ENCODE measurements around the gene ZNF565. TPM values are rescaled to one million over a fixed set of nuclear protein-coding genes. Genes with fewer than 3 reads are reported as not detected.

The ZNF565 gene
- polyA plus RNA-seq, 2 of the 4 experiments (the other 2 are of a cell fraction), result 4.5 to 5.6 TPM

GRCh38 chr19:36214386-36215275 is at the start of gene ZNF565, which contains the start of gene ZNF146 (continued):
- TF ChIP-seq REST (IDR thresholded peaks at IDR 0.05), result no peak
- TF ChIP-seq MAFK (IDR thresholded peaks at IDR 0.05; ENCODE audit: partially characterized antibody), result no peak
- TF ChIP-seq RARB (CRISPR knock-in tag; IDR thresholded peaks at IDR 0.05), result no peak
- no peak for TF ChIP-seq JUNB (IDR thresholded peaks at IDR 0.05)
- TF ChIP-seq HOXA7 (CRISPR knock-in tag; IDR thresholded peaks at IDR 0.05), result no peak
- TF ChIP-seq ZFP36 (IDR thresholded peaks at IDR 0.05; ENCODE audit: borderline replicate concordance, partially characterized antibody), result peak; percentile 1
- TF ChIP-seq, protein P1, sequence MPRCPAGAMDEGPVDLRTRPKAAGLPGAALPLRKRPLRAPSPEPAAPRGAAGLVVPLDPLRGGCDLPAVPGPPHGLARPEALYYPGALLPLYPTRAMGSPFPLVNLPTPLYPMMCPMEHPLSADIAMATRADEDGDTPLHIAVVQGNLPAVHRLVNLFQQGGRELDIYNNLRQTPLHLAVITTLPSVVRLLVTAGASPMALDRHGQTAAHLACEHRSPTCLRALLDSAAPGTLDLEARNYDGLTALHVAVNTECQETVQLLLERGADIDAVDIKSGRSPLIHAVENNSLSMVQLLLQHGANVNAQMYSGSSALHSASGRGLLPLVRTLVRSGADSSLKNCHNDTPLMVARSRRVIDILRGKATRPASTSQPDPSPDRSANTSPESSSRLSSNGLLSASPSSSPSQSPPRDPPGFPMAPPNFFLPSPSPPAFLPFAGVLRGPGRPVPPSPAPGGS (IDR thresholded peaks at IDR 0.05), result peak; percentile 85
- no peak for TF ChIP-seq KDM1A (IDR thresholded peaks at IDR 0.05; ENCODE audit: low read depth)
- TF ChIP-seq BHLHE40 (IDR thresholded peaks at IDR 0.05; ENCODE audit: low read depth, low read length), result no peak
- TF ChIP-seq HDAC2 (IDR thresholded peaks at IDR 0.05), result no peak
- no peak for TF ChIP-seq EHF (CRISPR knock-in tag; IDR thresholded peaks at IDR 0.05)
- TF ChIP-seq PBX3 (IDR thresholded peaks at IDR 0.05), result no peak; the same call in none of the 2 replicates
- TF ChIP-seq HES2 (IDR thresholded peaks at IDR 0.05), result no peak
- no peak for TF ChIP-seq HOXB13 (CRISPR knock-in tag; IDR thresholded peaks at IDR 0.05; ENCODE audit: low read depth)
- TF ChIP-seq CHD2 (IDR thresholded peaks at IDR 0.05; ENCODE audit: low read length, partially characterized antibody), result peak; percentile 52
- TF ChIP-seq ZSCAN20 (CRISPR knock-in tag; IDR thresholded peaks at IDR 0.05), result no peak
- no peak for TF ChIP-seq ELK1 (IDR thresholded peaks at IDR 0.05; ENCODE audit: low read depth, low read length)
- peak; percentile 19; the same call in 1 of the 2 replicates for TF ChIP-seq RFX5 (IDR thresholded peaks at IDR 0.05)
- no peak for TF ChIP-seq POLR2AphosphoS2 (conservative IDR thresholded peaks at IDR 0.05; ENCODE audit: low read length)
- TF ChIP-seq JUN (IDR thresholded peaks at IDR 0.05), result peak; percentile 86 to 95
- TF ChIP-seq ZC3H11A (IDR thresholded peaks at IDR 0.05), result no peak
- TF ChIP-seq KDM5A (IDR thresholded peaks at IDR 0.05), result no peak
- no peak for TF ChIP-seq RNF2 (IDR thresholded peaks at IDR 0.05; ENCODE audit: borderline replicate concordance, low read depth)
- no peak for TF ChIP-seq TFCP2L1 (CRISPR knock-in tag; IDR thresholded peaks at IDR 0.05)
- TF ChIP-seq EP300 (IDR thresholded peaks at IDR 0.05), result no peak
- TF ChIP-seq, protein P2, sequence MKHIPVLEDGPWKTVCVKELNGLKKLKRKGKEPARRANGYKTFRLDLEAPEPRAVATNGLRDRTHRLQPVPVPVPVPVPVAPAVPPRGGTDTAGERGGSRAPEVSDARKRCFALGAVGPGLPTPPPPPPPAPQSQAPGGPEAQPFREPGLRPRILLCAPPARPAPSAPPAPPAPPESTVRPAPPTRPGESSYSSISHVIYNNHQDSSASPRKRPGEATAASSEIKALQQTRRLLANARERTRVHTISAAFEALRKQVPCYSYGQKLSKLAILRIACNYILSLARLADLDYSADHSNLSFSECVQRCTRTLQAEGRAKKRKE (CRISPR knock-in tag; IDR thresholded peaks at IDR 0.05; ENCODE audit: low read depth), result 0 out of 2 replicates have a peak, but pooled peaks have one; percentile 29
- no peak for TF ChIP-seq CBX2 (IDR thresholded peaks at IDR 0.05; ENCODE audit: borderline replicate concordance, low read depth)

Data from A549 (cell line).